A549 (cell line): ENCODE data around the gene TMEM108. TPM values are rescaled to one million over a fixed set of nuclear protein-coding genes. Genes with fewer than 3 reads are reported as not detected.

Source experiments
- ATAC-seq, 2 experiments: fragments of 200-7000 bp in 1 of 2; fragments of >200 bp in 1 of 2; cut with Nextera tagmentation in 1 of 2; cut with Tn5 transposase in 1 of 2; 3 replicates each; pipeline versions ENCODE4 v1.8.0 to v1.9.1; 2018 to 2020; ENCODE audit warnings: mild to moderate bottlenecking in 1 of 2, moderate library complexity in 1 of 2
- CTCF ChIA-PET: fragments of 300-600 bp; sonication (Branson Sonifier 250); formaldehyde crosslinking; extraction: SDS; loops from one replicate; lab custom pipeline; 2021; ENCODE audit warnings: antibody characterized with exemption, inconsistent platforms; lab: Yijun Ruan, JAX
- POLR2A ChIA-PET: fragments of 350-600 bp; formaldehyde crosslinking; extraction: SDS; loops from one replicate; lab custom pipeline; 2021; ENCODE audit warnings: antibody characterized with exemption, inconsistent platforms; lab: Yijun Ruan, JAX
- DNase-seq, 2 experiments: peaks; one replicate each; pipeline versions ENCODE4 v3.0.0 to v3.0.0-alpha.2; 2011 to 2016; ENCODE audit warnings: low read depth in 1 of 2, low spot score in 1 of 2
- FAIRE-seq: peaks from 2 replicates; lab custom pipeline; 2011; peaks lifted over from hg19 to GRCh38; lab: Jason Lieb, UNC
- H3K27ac ChIP-seq, 2 experiments: fragments of >200 bp; sonication (Bioruptor Twin); formaldehyde crosslinking; 3 replicates each; pipeline ENCODE4 v1.5.1; 2016 to 2017
- H3K4me1 ChIP-seq: fragments of >200 bp; sonication (Bioruptor Twin); formaldehyde crosslinking; 3 replicates; pipeline ENCODE4 v1.6.1; 2016
- H3K4me2 ChIP-seq: fragments of >200 bp; sonication (Bioruptor Twin); formaldehyde crosslinking; 3 replicates; pipeline ENCODE4 v1.6.1; 2016
- H3K4me3 ChIP-seq: fragments of >200 bp; sonication (Bioruptor Twin); formaldehyde crosslinking; 3 replicates; pipeline ENCODE4 v1.5.1; 2016
- H3K9me3 ChIP-seq: fragments of >200 bp; sonication (Bioruptor Twin); formaldehyde crosslinking; 3 replicates; pipeline ENCODE4 v1.6.1; 2016
- CBX2 ChIP-seq: fragments of 200-600 bp; sonication (generic); IDR thresholded peaks from 2 replicates; pipeline ENCODE4 v1.6.1; 2016; ENCODE audit warnings: low read depth, mild to moderate bottlenecking, borderline replicate concordance
- CEBPB ChIP-seq, 2 experiments: fragments of >200 bp in 1 of 2; sonication (Bioruptor Twin) in 1 of 2; formaldehyde crosslinking in 1 of 2; IDR thresholded peaks; 2 replicates each; pipeline ENCODE4 v1.6.1; 2012 to 2016
- CHD2 ChIP-seq: fragments of 150-350 bp; IDR thresholded peaks from 2 replicates; pipeline ENCODE4 v1.6.1; 2014; ENCODE audit warnings: low read length; ENCODE audit not compliant: partially characterized antibody
- CHD4 ChIP-seq: fragments of 200-600 bp; sonication (generic); IDR thresholded peaks from 2 replicates; pipeline ENCODE4 v1.6.1; 2016; ENCODE audit warnings: antibody characterized with exemption, mild to moderate bottlenecking, borderline replicate concordance
- EHMT2 ChIP-seq: fragments of 200-600 bp; sonication (generic); IDR thresholded peaks from 2 replicates; pipeline ENCODE4 v1.6.1; 2016; ENCODE audit warnings: antibody characterized with exemption, low read depth, mild to moderate bottlenecking, moderate library complexity
- ELK1 ChIP-seq: fragments of 150-350 bp; IDR thresholded peaks from 2 replicates; pipeline ENCODE4 v1.6.1; 2014; ENCODE audit warnings: low read depth, mild to moderate bottlenecking, low read length
- EP300 ChIP-seq, 2 experiments: fragments of >200 bp; sonication (Bioruptor Twin); formaldehyde crosslinking; IDR thresholded peaks; 2 replicates in 1 of 2; 3 replicates in 1 of 2; pipeline ENCODE4 v1.6.1; 2016 to 2017
- FOSB ChIP-seq: fragments of 250-450 bp; sonication (Bioruptor Pico); IDR thresholded peaks from 2 replicates; pipeline ENCODE4 v1.5.0; 2020; ENCODE audit warnings: mild to moderate bottlenecking, moderate library complexity
- HES2 ChIP-seq: fragments of >200 bp; sonication (Bioruptor Twin); formaldehyde crosslinking; IDR thresholded peaks from 2 replicates; pipeline ENCODE4 v1.6.1; 2016
- HEYL ChIP-seq: fragments of 250-450 bp; sonication (Bioruptor Pico); IDR thresholded peaks from 2 replicates; pipeline ENCODE4 v1.8.0; 2021; ENCODE audit warnings: mild to moderate bottlenecking, moderate library complexity
- HOXA7 ChIP-seq: fragments of 250-450 bp; sonication (Bioruptor Pico); IDR thresholded peaks from 2 replicates; pipeline ENCODE4 v1.5.0; 2020; ENCODE audit warnings: mild to moderate bottlenecking, moderate library complexity
- JUN ChIP-seq, 2 experiments: fragments of >200 bp; sonication (Bioruptor Twin); formaldehyde crosslinking; IDR thresholded peaks; 2 replicates in 1 of 2; 3 replicates in 1 of 2; pipeline ENCODE4 v1.6.1; 2016 to 2017
- KDM5A ChIP-seq: fragments of 200-600 bp; sonication (generic); IDR thresholded peaks from 2 replicates; pipeline ENCODE4 v1.6.1; 2016; ENCODE audit warnings: antibody characterized with exemption, mild to moderate bottlenecking
- MAFK ChIP-seq: fragments of 450-650 bp; IDR thresholded peaks from 2 replicates; pipeline ENCODE4 v1.6.1; 2014; ENCODE audit not compliant: partially characterized antibody
- MAZ ChIP-seq: fragments of 150-350 bp; IDR thresholded peaks from 2 replicates; pipeline ENCODE4 v1.6.1; 2014; ENCODE audit warnings: antibody characterized with exemption, low read depth, low read length, borderline replicate concordance
- NPAS2 ChIP-seq: fragments of 250-450 bp; sonication (Bioruptor Pico); IDR thresholded peaks from 2 replicates; pipeline ENCODE4 v1.8.0; 2022; ENCODE audit warnings: mild to moderate bottlenecking, moderate library complexity, borderline replicate concordance
- POLR2A ChIP-seq: IDR thresholded peaks from 2 replicates; pipeline ENCODE4 v1.6.1; 2012; ENCODE audit warnings: mild to moderate bottlenecking, low read length
- RAD21 ChIP-seq, 2 experiments: fragments of >200 bp in 1 of 2; sonication (Bioruptor Twin) in 1 of 2; formaldehyde crosslinking in 1 of 2; IDR thresholded peaks in 1 of 2; conservative IDR thresholded peaks in 1 of 2; 2 replicates in 1 of 2; 3 replicates in 1 of 2; pipeline ENCODE4 v1.6.1; 2012 to 2018; ENCODE audit warnings: inconsistent platforms in 1 of 2
- RFX5 ChIP-seq: fragments of 450-650 bp; IDR thresholded peaks from 2 replicates; pipeline ENCODE4 v1.7.1; 2014; ENCODE audit warnings: antibody characterized with exemption, mild to moderate bottlenecking, moderate library complexity
- TP53 ChIP-seq: fragments of 250-450 bp; sonication (Bioruptor Pico); IDR thresholded peaks from 2 replicates; pipeline ENCODE4 v1.5.0; 2021; ENCODE audit warnings: mild to moderate bottlenecking, moderate library complexity
- ZFP36 ChIP-seq: fragments of 450-650 bp; IDR thresholded peaks from 2 replicates; pipeline ENCODE4 v1.6.1; 2014; ENCODE audit warnings: borderline replicate concordance; ENCODE audit not compliant: partially characterized antibody
- ZNF302 ChIP-seq: fragments of 250-450 bp; sonication (Bioruptor Pico); IDR thresholded peaks from 2 replicates; pipeline ENCODE4 v1.9.0; 2021; ENCODE audit warnings: inconsistent platforms, mild to moderate bottlenecking, moderate library complexity
- WGBS: methylation state at CpG from one replicate; pipeline ENCODE4 v1.1.6; 2017; ENCODE audit errors: missing lambda C conversion rate; 5-methylcytosine and 5-hydroxymethylcytosine counted together
- polyA plus RNA-seq, 4 experiments: library from polyadenylated mRNA; depleted of rRNA in 3 of 4; stranded (reverse); fragments of >200 nt; fragmentation: RNase III in 1 of 4; extraction: RNeasy Plus Mini Kit Qiagen cat#74134 plus additional on column Dnase treatment in 1 of 4; gene quantifications; 2 replicates in 3 of 4; 3 replicates in 1 of 4; pipeline ENCODE4 v1.2.3, GENCODE V29; 2011 to 2017
- TF ChIP-seq, protein P1 (sequence below): fragments of >200 bp; sonication (Bioruptor Twin); formaldehyde crosslinking; IDR thresholded peaks from 3 replicates; pipeline ENCODE4 v1.6.1; 2016

Gene TMEM108
- polyA plus RNA-seq, 2 of the 4 experiments (the other 2 are of a cell fraction) = not detected

DNA sequence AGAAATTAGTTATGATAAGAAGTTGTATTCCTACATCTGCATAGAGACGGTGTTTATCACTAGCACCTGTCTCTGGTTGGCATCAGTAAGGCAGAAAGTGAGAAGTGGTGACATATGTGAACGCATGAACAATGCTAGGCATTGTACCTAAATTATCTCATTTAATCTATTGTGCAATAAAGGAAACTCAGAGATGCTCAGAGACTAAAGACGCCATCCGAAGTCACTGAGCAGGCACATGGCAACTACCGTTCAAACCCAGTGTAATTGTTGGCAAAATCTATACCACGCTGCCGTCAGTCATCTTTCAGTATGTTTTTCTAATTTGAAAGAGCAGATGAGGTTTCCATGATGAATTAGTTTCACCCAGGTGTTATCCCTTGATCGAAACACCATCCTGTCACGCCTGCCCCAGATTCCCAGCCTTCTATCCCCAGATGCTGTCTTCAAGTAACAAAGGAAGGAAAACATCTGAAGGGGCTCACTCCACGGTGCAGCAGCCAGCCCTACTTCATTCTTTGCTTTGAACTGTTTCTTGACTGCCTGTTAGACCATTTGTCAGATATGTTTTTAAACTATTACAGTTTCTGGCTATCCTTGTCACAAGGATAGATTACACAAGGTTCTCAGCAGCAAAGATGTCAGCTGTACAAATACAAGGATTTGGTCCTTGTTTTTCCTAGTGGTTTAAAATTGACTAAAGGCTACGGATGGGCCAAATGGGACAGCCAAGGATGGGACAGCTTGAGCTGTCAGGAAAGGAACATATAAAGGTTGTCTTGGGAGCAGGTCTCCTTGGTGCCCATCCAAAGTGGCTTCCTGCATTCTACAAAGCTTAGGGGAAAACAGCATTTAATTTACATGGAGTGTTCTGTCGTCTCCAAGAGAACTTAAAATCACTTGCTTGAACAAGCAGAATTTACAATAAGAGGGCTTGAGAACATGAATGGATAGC, 99.1 kb downstream of the TMEM108 start:
- FAIRE-seq (no peak), ATAC-seq (no peak), DNase-seq (no peak)
- TF ChIP-seq FOSB = no peak
- no peak for TF ChIP-seq EHMT2
- TF ChIP-seq ELK1 = no peak
- Histone ChIP-seq H3K4me2 (no peak overlapping the region), H3K27ac (no peak overlapping the region), H3K9me3 (no peaks in the 10 kb centered on the region), H3K4me1 (no peaks in the 10 kb centered on the region), H3K4me3 (no peak overlapping the region)
- ChIA-PET CTCF (no interaction called here), POLR2A (no interaction called here)
- 23% methylated on average over 12 of the region's 12 CpGs for WGBS

DNA sequence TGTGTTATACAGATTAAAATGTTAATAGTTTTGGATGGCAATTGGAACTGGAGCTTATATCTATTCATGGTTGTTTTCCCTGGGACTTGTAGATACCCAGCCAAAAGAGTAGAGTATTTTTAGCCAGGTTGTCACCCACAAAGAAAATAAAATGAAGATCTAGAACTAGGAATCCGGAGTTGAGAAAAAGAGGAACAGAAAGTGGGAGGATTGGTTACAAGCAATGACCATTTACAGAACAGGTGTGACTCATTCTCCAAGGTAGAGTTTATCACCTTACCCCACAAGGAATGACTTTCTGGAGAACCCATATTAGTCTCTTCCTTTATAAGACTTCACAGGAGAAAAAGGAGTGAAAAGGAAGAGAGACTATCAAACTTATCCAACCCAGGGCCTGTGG, 99.8 kb downstream of the TMEM108 start:
- Histone ChIP-seq H3K4me2 (no peak overlapping the region), H3K4me1 (no peaks in the 10 kb centered on the region), H3K4me3 (no peak overlapping the region), H3K27ac (no peak overlapping the region), H3K9me3 (no peaks in the 10 kb centered on the region)
- no peak for ATAC-seq
- DNase-seq = no peak
- CTCF ChIA-PET = no interaction called here
- POLR2A ChIA-PET = no interaction called here
- WGBS = 0% methylated on average over 1 of the region's 1 CpG
- TF ChIP-seq CBX2 = no peak
- no peak for TF ChIP-seq RAD21 (conservative IDR thresholded peaks at IDR 0.05 in 1 of 2, IDR thresholded peaks at IDR 0.05 in 1 of 2)
- TF ChIP-seq POLR2A = no peak
- no peak for TF ChIP-seq MAZ
- no peak for TF ChIP-seq NPAS2 (CRISPR knock-in tag)
- TF ChIP-seq CHD2 = no peak
- no peak for TF ChIP-seq MAFK
- no peak for TF ChIP-seq JUN (IDR thresholded peaks at IDR 0.05)
- TF ChIP-seq ZFP36 = no peak
- no peak for TF ChIP-seq RFX5
- TF ChIP-seq CEBPB (IDR thresholded peaks at IDR 0.05) = no peak
- no peak for TF ChIP-seq EP300 (IDR thresholded peaks at IDR 0.05)
- TF ChIP-seq HES2 = no peak
- no peak for TF ChIP-seq ZNF302 (CRISPR knock-in tag)
- TF ChIP-seq HOXA7 (CRISPR knock-in tag) = no peak
- FAIRE-seq = no peak

- 0% methylated on average over 2 of the region's 2 CpGs for WGBS
- H3K4me3 ChIP-seq = no peak overlapping the region
- H3K9me3 ChIP-seq = no peaks in the 10 kb centered on the region
- TF ChIP-seq CHD2 = no peak
- no peak for TF ChIP-seq KDM5A
- TF ChIP-seq TP53 = no peak
- no peak for TF ChIP-seq POLR2A
- TF ChIP-seq CHD4 = no peak
- TF ChIP-seq, protein P1, sequence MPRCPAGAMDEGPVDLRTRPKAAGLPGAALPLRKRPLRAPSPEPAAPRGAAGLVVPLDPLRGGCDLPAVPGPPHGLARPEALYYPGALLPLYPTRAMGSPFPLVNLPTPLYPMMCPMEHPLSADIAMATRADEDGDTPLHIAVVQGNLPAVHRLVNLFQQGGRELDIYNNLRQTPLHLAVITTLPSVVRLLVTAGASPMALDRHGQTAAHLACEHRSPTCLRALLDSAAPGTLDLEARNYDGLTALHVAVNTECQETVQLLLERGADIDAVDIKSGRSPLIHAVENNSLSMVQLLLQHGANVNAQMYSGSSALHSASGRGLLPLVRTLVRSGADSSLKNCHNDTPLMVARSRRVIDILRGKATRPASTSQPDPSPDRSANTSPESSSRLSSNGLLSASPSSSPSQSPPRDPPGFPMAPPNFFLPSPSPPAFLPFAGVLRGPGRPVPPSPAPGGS = no peak
- no peak for TF ChIP-seq HEYL (CRISPR knock-in tag)
- TF ChIP-seq CEBPB (IDR thresholded peaks at IDR 0.05) = no peak
- no peaks in the 10 kb centered on the region for H3K4me1 ChIP-seq
- ChIA-PET CTCF (interaction anchor here (0.8 kb wide), 1 partner anchor 110 kb away, joined by 3 read pairs; no protein-coding TSS in a partner anchor), POLR2A (no interaction called here)
- DNase-seq (no peak), ATAC-seq (no peak), FAIRE-seq (no peak)
- H3K27ac ChIP-seq = no peak overlapping the region
- no peak overlapping the region for H3K4me2 ChIP-seq
Measured at GRCh38 chr3:133152056-133152455, 113.9 kb downstream of the TMEM108 start.
